ENCODE data around the gene ASTN1.

DNA sequence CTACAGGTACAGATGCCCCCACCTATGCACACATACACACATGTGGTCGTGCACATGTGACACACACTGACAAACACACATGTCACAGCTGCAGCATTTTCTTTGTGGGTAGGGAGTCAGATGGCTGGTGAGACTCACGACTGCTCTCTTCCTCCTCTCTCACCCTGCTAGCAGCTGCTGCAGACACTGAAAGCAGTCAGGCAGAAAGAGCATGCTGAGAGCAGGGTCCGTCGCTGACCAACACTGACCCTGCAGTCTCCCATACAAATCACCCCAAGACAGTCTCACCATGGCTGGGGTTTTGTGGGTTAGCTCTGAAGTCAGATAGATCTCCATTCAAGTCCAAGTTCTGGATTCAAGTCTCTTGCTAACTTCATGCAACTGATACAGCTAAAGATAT lies 188.3 kb downstream of the ASTN1 start:
- TF ChIP-seq POLR2AphosphoS5 (IDR thresholded peaks at IDR 0.05; ENCODE audit: low read depth, low read length) (no peak), SIN3A (IDR thresholded peaks at IDR 0.05; ENCODE audit: borderline replicate concordance, insufficient read depth, low read depth, low read length) (no peak), TCF7L2 (IDR thresholded peaks at IDR 0.05; ENCODE audit: low read depth, low read length) (no peak)
- TF ChIP-seq, protein P1, sequence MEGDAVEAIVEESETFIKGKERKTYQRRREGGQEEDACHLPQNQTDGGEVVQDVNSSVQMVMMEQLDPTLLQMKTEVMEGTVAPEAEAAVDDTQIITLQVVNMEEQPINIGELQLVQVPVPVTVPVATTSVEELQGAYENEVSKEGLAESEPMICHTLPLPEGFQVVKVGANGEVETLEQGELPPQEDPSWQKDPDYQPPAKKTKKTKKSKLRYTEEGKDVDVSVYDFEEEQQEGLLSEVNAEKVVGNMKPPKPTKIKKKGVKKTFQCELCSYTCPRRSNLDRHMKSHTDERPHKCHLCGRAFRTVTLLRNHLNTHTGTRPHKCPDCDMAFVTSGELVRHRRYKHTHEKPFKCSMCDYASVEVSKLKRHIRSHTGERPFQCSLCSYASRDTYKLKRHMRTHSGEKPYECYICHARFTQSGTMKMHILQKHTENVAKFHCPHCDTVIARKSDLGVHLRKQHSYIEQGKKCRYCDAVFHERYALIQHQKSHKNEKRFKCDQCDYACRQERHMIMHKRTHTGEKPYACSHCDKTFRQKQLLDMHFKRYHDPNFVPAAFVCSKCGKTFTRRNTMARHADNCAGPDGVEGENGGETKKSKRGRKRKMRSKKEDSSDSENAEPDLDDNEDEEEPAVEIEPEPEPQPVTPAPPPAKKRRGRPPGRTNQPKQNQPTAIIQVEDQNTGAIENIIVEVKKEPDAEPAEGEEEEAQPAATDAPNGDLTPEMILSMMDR (IDR thresholded peaks at IDR 0.05), result no peak
- TF ChIP-seq, protein P2, sequence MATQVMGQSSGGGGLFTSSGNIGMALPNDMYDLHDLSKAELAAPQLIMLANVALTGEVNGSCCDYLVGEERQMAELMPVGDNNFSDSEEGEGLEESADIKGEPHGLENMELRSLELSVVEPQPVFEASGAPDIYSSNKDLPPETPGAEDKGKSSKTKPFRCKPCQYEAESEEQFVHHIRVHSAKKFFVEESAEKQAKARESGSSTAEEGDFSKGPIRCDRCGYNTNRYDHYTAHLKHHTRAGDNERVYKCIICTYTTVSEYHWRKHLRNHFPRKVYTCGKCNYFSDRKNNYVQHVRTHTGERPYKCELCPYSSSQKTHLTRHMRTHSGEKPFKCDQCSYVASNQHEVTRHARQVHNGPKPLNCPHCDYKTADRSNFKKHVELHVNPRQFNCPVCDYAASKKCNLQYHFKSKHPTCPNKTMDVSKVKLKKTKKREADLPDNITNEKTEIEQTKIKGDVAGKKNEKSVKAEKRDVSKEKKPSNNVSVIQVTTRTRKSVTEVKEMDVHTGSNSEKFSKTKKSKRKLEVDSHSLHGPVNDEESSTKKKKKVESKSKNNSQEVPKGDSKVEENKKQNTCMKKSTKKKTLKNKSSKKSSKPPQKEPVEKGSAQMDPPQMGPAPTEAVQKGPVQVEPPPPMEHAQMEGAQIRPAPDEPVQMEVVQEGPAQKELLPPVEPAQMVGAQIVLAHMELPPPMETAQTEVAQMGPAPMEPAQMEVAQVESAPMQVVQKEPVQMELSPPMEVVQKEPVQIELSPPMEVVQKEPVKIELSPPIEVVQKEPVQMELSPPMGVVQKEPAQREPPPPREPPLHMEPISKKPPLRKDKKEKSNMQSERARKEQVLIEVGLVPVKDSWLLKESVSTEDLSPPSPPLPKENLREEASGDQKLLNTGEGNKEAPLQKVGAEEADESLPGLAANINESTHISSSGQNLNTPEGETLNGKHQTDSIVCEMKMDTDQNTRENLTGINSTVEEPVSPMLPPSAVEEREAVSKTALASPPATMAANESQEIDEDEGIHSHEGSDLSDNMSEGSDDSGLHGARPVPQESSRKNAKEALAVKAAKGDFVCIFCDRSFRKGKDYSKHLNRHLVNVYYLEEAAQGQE (IDR thresholded peaks at IDR 0.05; ENCODE audit: insufficient read depth in 1 of 2, low read depth in 2 of 2, low read length in 1 of 2), result no peak

All from Panc1 (cell line).